Sciatic nerve (tissue), 2 donors: ENCODE data around the gene OTUD5. TPM values are rescaled to one million over a fixed set of nuclear protein-coding genes. Genes with fewer than 3 reads are reported as not detected.

ENCODE experiments used
- ATAC-seq: fragments of 200-7000 bp; cut with Tn5 transposase; one replicate; pipeline ENCODE4 v1.9.1; 2020; ENCODE audit warnings: mild to moderate bottlenecking, moderate library complexity
- DNase-seq: peaks from one replicate; pipeline ENCODE4 v3.0.0-alpha.2; 2020; ENCODE audit warnings: low spot score
- intact Hi-C: fragments of 100-400 bp; cut with DNase I; formaldehyde crosslinking; loops from one replicate; pipeline ENCODE4 v1.14.2; 2022
- total RNA-seq: library from RNA; stranded (reverse); fragmentation: NEBNext Ultra II Directional; extraction: Animal tissue kit (Norgen Biotek cat#: 25700); gene quantifications from one replicate; pipeline ENCODE4 v1.2.1, GENCODE V29; 2021
- donor health status: DM: no; HTN: no; CAD: no.
- donor health status: DM: no; HTN: no; CAD: no.

The OTUD5 gene
- total RNA-seq, 1 donor from 2014 or later = 50.5 TPM

DNA sequence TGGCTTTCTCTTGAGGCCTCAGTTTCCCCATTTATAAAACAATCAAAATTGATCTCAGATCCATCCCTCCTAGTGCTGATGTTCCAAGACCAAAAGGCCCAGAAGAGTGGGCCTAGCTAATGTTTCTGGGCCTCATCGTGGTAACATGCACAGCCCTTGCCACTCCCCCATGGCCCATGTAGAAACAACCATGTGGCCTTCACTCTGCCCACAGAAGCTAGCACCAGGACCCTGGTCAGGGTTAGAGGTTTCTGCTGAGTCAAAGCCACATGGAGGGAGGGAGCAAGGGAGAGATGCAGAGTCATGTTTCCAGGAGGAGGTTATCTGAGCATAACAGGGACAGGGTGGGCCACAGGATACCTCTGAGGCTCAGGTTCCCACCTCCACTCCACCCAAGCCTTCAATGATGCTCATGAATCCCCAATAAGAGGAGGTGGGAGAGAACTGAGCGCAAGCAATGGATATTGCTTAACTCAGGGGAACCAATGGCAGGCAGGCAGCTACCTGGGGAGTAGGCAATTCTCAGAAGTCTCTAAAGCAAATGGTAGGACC is 16.9 kb downstream of the OTUD5 start:
- intact Hi-C loops = no loop called here
- ATAC-seq (no peak), DNase-seq (no peak)

- no peak for ATAC-seq
- intact Hi-C loops = no loop called here
- DNase-seq = no peak
These were observed 17.7 kb downstream of the OTUD5 start for GRCh38 chrX:48939524-48940228.

GRCh38 chrX:48938721-48939425 is 18.5 kb downstream of the OTUD5 start:
- ATAC-seq = no peak

DNA sequence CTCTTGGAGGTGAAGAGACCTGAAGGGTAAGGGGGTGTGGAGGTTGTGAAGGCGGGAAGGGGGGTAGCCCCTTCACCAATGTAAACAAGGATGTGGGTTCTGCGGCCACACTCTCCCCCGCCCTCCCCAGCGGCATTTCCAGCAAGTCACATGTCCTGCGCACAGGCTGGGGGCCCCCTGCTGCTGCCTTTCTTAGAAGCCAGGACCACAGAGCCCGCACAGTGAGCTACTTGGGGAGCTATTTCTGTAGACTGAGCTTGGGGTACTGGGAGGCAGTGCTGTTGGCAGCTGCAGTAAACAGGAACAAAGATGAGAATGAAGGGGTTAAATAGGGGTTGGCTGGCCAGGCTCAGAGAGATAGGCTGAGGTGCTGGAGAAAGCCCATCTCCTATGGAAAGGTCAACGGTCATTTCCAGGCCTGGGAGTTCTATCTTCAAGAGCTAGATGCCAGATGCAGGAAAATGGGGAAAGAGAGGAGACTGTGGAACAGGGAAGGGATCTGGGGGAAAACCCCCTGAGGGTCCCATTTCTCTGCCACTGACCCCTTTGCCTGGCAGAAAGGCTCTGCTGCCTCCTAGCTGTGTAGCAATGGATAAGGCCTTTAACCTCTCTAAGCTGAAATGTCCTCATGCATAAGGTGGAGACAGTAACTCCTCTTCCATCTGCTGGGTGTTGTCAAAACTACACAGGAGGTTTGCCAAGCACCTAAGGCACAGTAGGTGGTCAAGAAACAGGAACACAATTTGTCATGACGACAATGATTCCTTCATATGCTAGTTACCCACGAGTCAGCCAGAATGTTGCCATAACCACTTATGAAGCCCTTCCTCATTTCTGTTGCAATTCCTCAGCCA is 20.1 kb downstream of the OTUD5 start:
- DNase-seq (no peak), ATAC-seq (peak; percentile 60)
- intact Hi-C loops = no loop called here

More at GRCh38 chrX:48938721-48939425, 18.5 kb downstream of the OTUD5 start:
- intact Hi-C loops = no loop called here
- DNase-seq = no peak

DNA sequence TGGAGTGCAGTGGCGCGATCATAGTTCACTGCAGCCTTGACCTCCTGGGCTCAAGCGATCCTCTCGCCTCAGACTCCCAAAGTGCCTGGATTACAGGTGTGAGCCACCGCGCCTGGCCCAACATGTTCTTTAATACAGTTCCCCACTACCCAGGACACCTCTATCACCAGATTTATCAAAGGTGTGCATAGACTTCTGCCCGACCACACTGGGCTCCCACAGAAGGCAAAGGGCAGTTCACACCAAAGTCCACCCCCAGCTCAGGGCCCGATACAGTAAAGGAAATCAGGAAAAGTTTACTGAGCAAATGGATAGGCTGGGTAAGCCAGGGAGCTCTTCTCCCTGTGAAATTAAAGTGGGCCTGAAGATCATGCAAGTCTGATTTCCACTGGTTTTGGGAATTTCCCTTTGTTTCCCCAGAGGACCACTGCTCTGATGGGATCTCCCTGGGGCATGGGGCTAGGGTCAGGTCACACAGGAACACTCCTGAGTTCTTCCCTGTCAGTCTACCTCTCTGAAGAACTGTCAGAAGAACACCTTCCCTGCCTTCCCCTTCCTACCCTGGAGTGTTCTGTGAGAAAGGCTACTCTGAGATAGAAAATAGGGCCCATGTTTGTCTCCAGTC is 20.9 kb downstream of the OTUD5 start:
- intact Hi-C loops = no loop called here
- ATAC-seq (no peak), DNase-seq (no peak)

GRCh38 chrX:48935301-48935670 is 22.1 kb downstream of the OTUD5 start:
- ATAC-seq (no peak), DNase-seq (no peak)
- intact Hi-C loops = no loop called here

GRCh38 chrX:48934581-48935300 is 22.7 kb downstream of the OTUD5 start:
- no peak for DNase-seq
- intact Hi-C loops = no loop called here
- ATAC-seq = no peak

GRCh38 chrX:48933757-48934156 is 23.6 kb downstream of the OTUD5 start:
- no peak for DNase-seq
- no peak for ATAC-seq
- intact Hi-C loops = no loop called here

GRCh38 chrX:48927736-48928382 is 29.5 kb downstream of the OTUD5 start:
- intact Hi-C loops = no loop called here
- ATAC-seq (no peak), DNase-seq (no peak)

GRCh38 chrX:48927123-48927522 is 30.3 kb downstream of the OTUD5 start:
- ATAC-seq (no peak), DNase-seq (no peak)

GRCh38 chrX:48924270-48924669 is 33.1 kb downstream of the OTUD5 start:
- DNase-seq (no peak), ATAC-seq (no peak)
- intact Hi-C loops = no loop called here

More at GRCh38 chrX:48927123-48927522, 30.3 kb downstream of the OTUD5 start:
- intact Hi-C loops = no loop called here

GRCh38 chrX:48923771-48924170 is 33.6 kb downstream of the OTUD5 start:
- intact Hi-C loops = no loop called here
- no peak for DNase-seq
- ATAC-seq = no peak

GRCh38 chrX:48920718-48921104 is 36.7 kb downstream of the OTUD5 start:
- DNase-seq (no peak), ATAC-seq (no peak)
- intact Hi-C loops = no loop called here

- DNase-seq (no peak), ATAC-seq (no peak)
- intact Hi-C loops = no loop called here
These were observed 37.3 kb downstream of the OTUD5 start for GRCh38 chrX:48919947-48920717.

- DNase-seq (no peak), ATAC-seq (peak; percentile 19)
- intact Hi-C loops = no loop called here
These were observed 38.0 kb downstream of the OTUD5 start for GRCh38 chrX:48919360-48919841.

- peak; percentile 85 for ATAC-seq
- intact Hi-C loops = no loop called here
These were observed 38.6 kb downstream of the OTUD5 start, which contains the start of gene PIM2 for GRCh38 chrX:48918643-48919340. Gene PIM2 (minus strand): TSS chrX:48919024. CDS start chrX:48918834, 190 bp downstream.

GRCh38 chrX:48918301-48918642 is 39.1 kb downstream of the OTUD5 start:
- DNase-seq (no peak), ATAC-seq (peak; percentile 3)
- intact Hi-C loops = no loop called here

More at GRCh38 chrX:48918643-48919340, 38.6 kb downstream of the OTUD5 start, which contains the start of gene PIM2:
- DNase-seq = peak; percentile 89
